CD14-positive monocyte (primary cell): Measurements from ENCODE around the gene ARHGEF9. TPM values are rescaled to one million over a fixed set of nuclear protein-coding genes. Genes with fewer than 3 reads are reported as not detected.

ENCODE experiments used
- DNase-seq, 3 donors: peaks; one replicate each; pipeline ENCODE4 v3.0.0-alpha.2; 2011 to 2022
- H2AFZ ChIP-seq: 2 replicates; pipeline ENCODE4 v1.6.0; 2012; ENCODE audit warnings: mild to moderate bottlenecking, low read depth, low read length, inconsistent platforms; ENCODE audit not compliant: insufficient read depth, poor library complexity, severe bottlenecking
- H3K27ac ChIP-seq, 2 donors: 1 replicate in 1 of 2; 2 replicates in 1 of 2; pipeline ENCODE4 v1.5.1; 2012 to 2013; ENCODE audit warnings: low read length in 2 of 2, control low read depth in 1 of 2, inconsistent platforms in 1 of 2, low read depth in 1 of 2, mild to moderate bottlenecking in 1 of 2
- H3K27me3 ChIP-seq, 2 donors: one replicate each; pipeline versions ENCODE4 v1.6.0 to v1.6.1; 2011 to 2013; ENCODE audit warnings: low read length in 2 of 2; ENCODE audit not compliant: control insufficient read depth in 2 of 2, insufficient read depth in 2 of 2
- H3K36me3 ChIP-seq, 2 donors: replicated peaks in 1 of 2; 1 replicate in 1 of 2; 2 replicates in 1 of 2; pipeline versions ENCODE4 v1.5.1 to v1.6.1; 2012 to 2013; ENCODE audit warnings: low read length in 2 of 2, control low read depth in 1 of 2, inconsistent platforms in 1 of 2, mild to moderate bottlenecking in 1 of 2; ENCODE audit not compliant: insufficient read depth in 2 of 2, control insufficient read depth in 1 of 2
- H3K4me1 ChIP-seq, 2 donors: 1 replicate in 1 of 2; 2 replicates in 1 of 2; pipeline versions ENCODE4 v1.5.1 to v1.6.1; 2012 to 2013; ENCODE audit warnings: low read length in 2 of 2, control low read depth in 1 of 2, inconsistent platforms in 1 of 2, mild to moderate bottlenecking in 1 of 2, moderate library complexity in 1 of 2; ENCODE audit not compliant: insufficient read depth in 2 of 2, control insufficient read depth in 1 of 2
- H3K4me2 ChIP-seq: replicated peaks from 2 replicates; pipeline ENCODE3; 2012; ENCODE audit warnings: low read length, moderate library complexity, mild to moderate bottlenecking; ENCODE audit not compliant: poor library complexity, severe bottlenecking; ENCODE audit errors: extremely low read depth
- H3K4me3 ChIP-seq, 3 experiments: fragments of 200-600 bp in 1 of 3; sonication (generic) in 1 of 3; replicated peaks in 1 of 3; 1 replicate in 2 of 3; 2 replicates in 1 of 3; pipeline ENCODE4 v1.5.1; 2011 to 2013; ENCODE audit warnings: low read length in 3 of 3, mild to moderate bottlenecking in 3 of 3, control low read depth in 2 of 3, low read depth in 2 of 3, inconsistent platforms in 1 of 3, moderate library complexity in 1 of 3
- H3K79me2 ChIP-seq: 2 replicates; pipeline ENCODE4 v1.6.0; 2012; ENCODE audit warnings: mild to moderate bottlenecking, control low read depth, inconsistent platforms, low read length, moderate library complexity; ENCODE audit not compliant: insufficient read depth
- H3K9ac ChIP-seq: 2 replicates; pipeline ENCODE4 v1.6.0; 2017; ENCODE audit warnings: low read length, mild to moderate bottlenecking; ENCODE audit not compliant: insufficient read depth, poor library complexity, severe bottlenecking
- H3K9me3 ChIP-seq, 2 donors: replicated peaks in 1 of 2; 1 replicate in 1 of 2; 2 replicates in 1 of 2; pipeline versions ENCODE4 v1.5.1 to v1.6.1; 2012 to 2013; ENCODE audit warnings: low read length in 2 of 2, control low read depth in 1 of 2; ENCODE audit not compliant: control insufficient read depth in 1 of 2, insufficient read depth in 1 of 2
- H4K20me1 ChIP-seq: 2 replicates; pipeline ENCODE4 v1.6.0; 2012; ENCODE audit warnings: mild to moderate bottlenecking, low read length, control low read depth, moderate library complexity; ENCODE audit not compliant: insufficient read depth
- H3K27ac Mint-ChIP-seq, 7 donors: one replicate each; pipeline ENCODE4 v1.8.0; 2020; ENCODE audit warnings: mild to moderate bottlenecking in 7 of 7, mixed read lengths in 7 of 7, moderate library complexity in 6 of 7, inconsistent platforms in 2 of 7
- H3K27me3 Mint-ChIP-seq, 3 donors: one replicate each; pipeline ENCODE4 v1.8.0; 2021 to 2022; ENCODE audit warnings: low read depth in 3 of 3, mild to moderate bottlenecking in 3 of 3, mixed read lengths in 3 of 3, moderate library complexity in 3 of 3, inconsistent platforms in 1 of 3
- H3K36me3 Mint-ChIP-seq, 2 donors: one replicate each; pipeline ENCODE4 v1.8.0; 2020; ENCODE audit warnings: mixed read lengths in 2 of 2, inconsistent platforms in 1 of 2, mild to moderate bottlenecking in 1 of 2
- H3K4me1 Mint-ChIP-seq: one replicate; pipeline ENCODE4 v1.8.0; 2020; ENCODE audit warnings: mild to moderate bottlenecking, mixed read lengths
- H3K4me3 Mint-ChIP-seq, 2 donors: one replicate each; pipeline ENCODE4 v1.8.0; 2020; ENCODE audit warnings: mild to moderate bottlenecking in 2 of 2, mixed read lengths in 2 of 2, moderate library complexity in 1 of 2
- H3K9me3 Mint-ChIP-seq, 7 donors: one replicate each; pipeline ENCODE4 v1.8.0; 2020 to 2022; ENCODE audit warnings: mixed read lengths in 7 of 7, mild to moderate bottlenecking in 6 of 7, moderate library complexity in 6 of 7, inconsistent platforms in 2 of 7
- CTCF ChIP-seq: fragments of 200-600 bp; IDR thresholded peaks from one replicate; pipeline ENCODE4 v1.8.0; 2022; ENCODE audit warnings: antibody characterized with exemption, mild to moderate bottlenecking
- WGBS: methylation state at CpG from one replicate; pipeline ENCODE4 v1.1.5; 2013; ENCODE audit warnings: missing lambda C conversion rate; ENCODE audit not compliant: insufficient coverage; 5-methylcytosine and 5-hydroxymethylcytosine counted together
- intact Hi-C, 2 donors: fragments of 100-400 bp; cut with micrococcal nuclease; formaldehyde crosslinking; loops; one replicate each; pipeline versions ENCODE4 v1.15.0 to v1.15.1; 2023
- polyA plus RNA-seq, 3 donors: library from polyadenylated mRNA; depleted of rRNA in 1 of 3; unstranded in 2 of 3; stranded (reverse) in 1 of 3; fragments of 300-500 nt in 2 of 3; fragments of >200 nt in 1 of 3; fragmentation: Illumina TruSeq in 2 of 3; gene quantifications; 1 replicate in 2 of 3; 2 replicates in 1 of 3; pipeline ENCODE4 v1.2.3, GENCODE V29; 2012 to 2021

ARHGEF9 gene
- polyA plus RNA-seq, 3 donors: 0.84 to 5.5 (median 2.6) TPM

DNA sequence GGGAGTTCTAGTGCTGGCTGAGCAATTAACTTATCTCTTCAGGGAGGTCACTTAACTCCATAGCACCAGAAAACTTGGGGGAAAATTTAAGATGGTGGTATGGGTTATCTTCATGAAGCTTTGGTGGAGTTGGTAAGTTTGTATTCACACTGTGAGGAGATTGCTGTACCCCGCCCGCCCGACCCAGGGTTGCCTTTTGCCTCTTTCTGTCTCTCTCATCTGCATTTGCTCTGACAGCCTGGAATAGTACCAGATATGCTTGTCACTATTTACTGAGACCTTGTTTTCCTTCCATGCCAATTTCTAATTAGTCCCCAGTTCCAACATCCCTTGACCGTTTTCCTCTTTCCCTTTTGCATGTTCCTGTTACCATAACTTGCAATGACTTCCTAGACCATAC is 33.1 kb upstream of the ARHGEF9 start:
- Histone ChIP-seq H3K4me2 (no peak overlapping the region), H3K4me3 (no peak overlapping the region), H3K27me3 (no peaks in the 10 kb centered on the region), H3K4me1 (no peaks in the 10 kb centered on the region), H3K9ac (no peak overlapping the region), H3K9me3 (no peaks in the 10 kb centered on the region), H4K20me1 (no peaks in the 10 kb centered on the region), H2AFZ (no peak overlapping the region), H3K27ac (no peak overlapping the region), H3K36me3 (no peaks in the 10 kb centered on the region), H3K79me2 (no peaks in the 10 kb centered on the region)
- H3K36me3 Mint-ChIP-seq: no peaks in the 10 kb centered on the region
- no peak overlapping the region for H3K27ac Mint-ChIP-seq
- H3K9me3 Mint-ChIP-seq: peaks cover 0 to 9% (median 2%) of the 10 kb centered on the region in 7 donors
- no peak for DNase-seq
- TF ChIP-seq CTCF: no peak
- no peak overlapping the region for H3K4me3 Mint-ChIP-seq
- H3K4me1 Mint-ChIP-seq: no peaks in the 10 kb centered on the region
- no CpG with 5 or more reads among the region's 4 CpGs for WGBS
- intact Hi-C loops: no loop called here
- H3K27me3 Mint-ChIP-seq: peaks cover 0 to 2% (median 0%) of the 10 kb centered on the region in 3 donors

GRCh38 chrX:63817696-63818095 is 32.7 kb upstream of the ARHGEF9 start:
- Histone ChIP-seq H3K79me2 (no peaks in the 10 kb centered on the region), H3K9me3 (no peaks in the 10 kb centered on the region), H3K4me3 (no peak overlapping the region), H4K20me1 (no peaks in the 10 kb centered on the region), H3K36me3 (no peaks in the 10 kb centered on the region), H3K9ac (no peak overlapping the region), H3K27me3 (no peaks in the 10 kb centered on the region), H3K4me1 (no peaks in the 10 kb centered on the region), H3K27ac (no peak overlapping the region), H2AFZ (no peak overlapping the region), H3K4me2 (no peak overlapping the region)
- intact Hi-C loops: no loop called here
- Mint-ChIP-seq H3K9me3 (peaks cover 0 to 6% (median 0%) of the 10 kb centered on the region in 7 donors), H3K27ac (no peak overlapping the region), H3K4me1 (no peaks in the 10 kb centered on the region), H3K27me3 (peaks cover 0 to 2% (median 0%) of the 10 kb centered on the region in 3 donors), H3K36me3 (no peaks in the 10 kb centered on the region), H3K4me3 (no peak overlapping the region)
- no peak for DNase-seq
- no CpG with 5 or more reads among the region's 4 CpGs for WGBS
- TF ChIP-seq CTCF: no peak
